ENCODE measurements around the gene SPATA18.
A peak's percentile ranks its signal among the peaks of the same experiment; 100 is the strongest.

The SPATA18 gene

GRCh38 chr4:52051213-52051614 lies at the start of gene SPATA18:
SPATA18 (plus strand) TSS chr4:52051304; CDS start chr4:52051705, 401 bp downstream.
- peak; percentile 10 for DNase-seq

- no peak for DNase-seq
These were observed 49.5 kb upstream of the SPATA18 start for GRCh38 chr4:52001616-52002015.

GRCh38 chr4:52004414-52004813 lies 46.7 kb upstream of the SPATA18 start:
- DNase-seq = no peak

GRCh38 chr4:52005604-52006273 lies 45.4 kb upstream of the SPATA18 start:
- no peak for DNase-seq

GRCh38 chr4:52006887-52007286 lies 44.2 kb upstream of the SPATA18 start:
- no peak for DNase-seq

GRCh38 chr4:52010986-52011385 lies 40.1 kb upstream of the SPATA18 start:
- DNase-seq = no peak

- DNase-seq = no peak
These were observed 38.5 kb upstream of the SPATA18 start for GRCh38 chr4:52012651-52013050.

- DNase-seq = no peak
These were observed 36.2 kb upstream of the SPATA18 start for GRCh38 chr4:52014903-52015302.

- DNase-seq = no peak
These were observed 35.7 kb upstream of the SPATA18 start for GRCh38 chr4:52015366-52015765.

GRCh38 chr4:52016981-52017380 lies 34.1 kb upstream of the SPATA18 start:
- no peak for DNase-seq

- DNase-seq = no peak
These were observed 33.3 kb upstream of the SPATA18 start for GRCh38 chr4:52017814-52018213.

GRCh38 chr4:52019936-52020657 lies 31.0 kb upstream of the SPATA18 start, which contains the start of gene LRRC66:
LRRC66 (minus strand) TSS chr4:52020363; CDS start chr4:52017613, 2,750 bp downstream.
- DNase-seq = no peak

GRCh38 chr4:52028970-52029369 lies 22.1 kb upstream of the SPATA18 start:
- DNase-seq = no peak

GRCh38 chr4:52032005-52032404 lies 19.1 kb upstream of the SPATA18 start:
- no peak for DNase-seq

- no peak for DNase-seq
These were observed 15.9 kb upstream of the SPATA18 start for GRCh38 chr4:52035190-52035589.

- no peak for DNase-seq
These were observed 14.1 kb upstream of the SPATA18 start for GRCh38 chr4:52036886-52037530.

- DNase-seq = peak; percentile 43
These were observed 13.4 kb upstream of the SPATA18 start for GRCh38 chr4:52037689-52038102.

- peak; percentile 84 for DNase-seq
These were observed 12.8 kb upstream of the SPATA18 start, which contains the start of gene SGCB for GRCh38 chr4:52038103-52038912. SGCB (minus strand) TSS chr4:52038299; CDS start chr4:52038259, 40 bp downstream.

GRCh38 chr4:52045028-52045427 lies 6.1 kb upstream of the SPATA18 start:
- no peak for DNase-seq

- DNase-seq = no peak
These were observed 1.8 kb upstream of the SPATA18 start for GRCh38 chr4:52049266-52049665.

GRCh38 chr4:52051615-52052474 lies 741 bp downstream of the SPATA18 start:
- peak; percentile 18 for DNase-seq

- no peak for DNase-seq
These were observed 1.3 kb downstream of the SPATA18 start for GRCh38 chr4:52052475-52052780.
